ENCODE data around the gene CPSF2.

The CPSF2 gene

GRCh38 chr14:92121670-92122350 is at the start of gene CPSF2, which contains the start of gene NDUFB1:
Gene CPSF2 (plus strand): TSS chr14:92121969. CDS start chr14:92130985, 9,016 bp downstream.
Gene NDUFB1 (minus strand): TSS chr14:92121706. CDS start chr14:92117637, 4,069 bp downstream.
- 0 out of 2 replicates have a peak, but pooled peaks have one; percentile 15 for TF ChIP-seq TCF12 (IDR thresholded peaks at IDR 0.05; ENCODE audit: low read depth)
- TF ChIP-seq EP300 (IDR thresholded peaks at IDR 0.05; ENCODE audit: borderline replicate concordance), result peak; percentile 51; the same call in 1 of the 2 replicates
- TF ChIP-seq FOXM1 (IDR thresholded peaks at IDR 0.05; ENCODE audit: borderline replicate concordance, low read depth), result no peak
- no peak for TF ChIP-seq CEBPB (IDR thresholded peaks at IDR 0.05)
- TF ChIP-seq NFIC (IDR thresholded peaks at IDR 0.05), result no peak; the same call in 1 of the 2 replicates
- no peak; the same call in 1 of the 2 replicates for TF ChIP-seq CREB1 (IDR thresholded peaks at IDR 0.05; ENCODE audit: low read depth)
- peak; percentile 40 for TF ChIP-seq MAX (IDR thresholded peaks at IDR 0.05)
- TF ChIP-seq YY1 (IDR thresholded peaks at IDR 0.05; ENCODE audit: low read depth), result peak; percentile 97
- TF ChIP-seq RAD21 (IDR thresholded peaks at IDR 0.05; ENCODE audit: low read depth), result no peak
- TF ChIP-seq, protein P1, sequence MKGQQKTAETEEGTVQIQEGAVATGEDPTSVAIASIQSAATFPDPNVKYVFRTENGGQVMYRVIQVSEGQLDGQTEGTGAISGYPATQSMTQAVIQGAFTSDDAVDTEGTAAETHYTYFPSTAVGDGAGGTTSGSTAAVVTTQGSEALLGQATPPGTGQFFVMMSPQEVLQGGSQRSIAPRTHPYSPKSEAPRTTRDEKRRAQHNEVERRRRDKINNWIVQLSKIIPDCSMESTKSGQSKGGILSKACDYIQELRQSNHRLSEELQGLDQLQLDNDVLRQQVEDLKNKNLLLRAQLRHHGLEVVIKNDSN (IDR thresholded peaks at IDR 0.05), result no peak
- TF ChIP-seq TEAD4 (IDR thresholded peaks at IDR 0.05), result no peak
- TF ChIP-seq REST (IDR thresholded peaks at IDR 0.05; ENCODE audit: low read depth), result no peak
- no peak; the same call in 1 of the 2 replicates for TF ChIP-seq ZBTB7A (IDR thresholded peaks at IDR 0.05; ENCODE audit: low read depth)
- no peak for TF ChIP-seq EGR1 (IDR thresholded peaks at IDR 0.05)
- TF ChIP-seq TAF1 (IDR thresholded peaks at IDR 0.05; ENCODE audit: low read depth), result peak; percentile 100

- TF ChIP-seq CREB1 (IDR thresholded peaks at IDR 0.05; ENCODE audit: low read depth), result no peak
- TF ChIP-seq RAD21 (IDR thresholded peaks at IDR 0.05; ENCODE audit: low read depth), result no peak
- TF ChIP-seq MAX (IDR thresholded peaks at IDR 0.05), result no peak
- TF ChIP-seq, protein P1 (IDR thresholded peaks at IDR 0.05), result no peak
- no peak for TF ChIP-seq TEAD4 (IDR thresholded peaks at IDR 0.05)
- no peak for TF ChIP-seq FOXM1 (IDR thresholded peaks at IDR 0.05; ENCODE audit: borderline replicate concordance, low read depth)
- no peak for TF ChIP-seq REST (IDR thresholded peaks at IDR 0.05; ENCODE audit: low read depth)
- no peak for TF ChIP-seq NFIC (IDR thresholded peaks at IDR 0.05)
- TF ChIP-seq EGR1 (IDR thresholded peaks at IDR 0.05), result no peak
Observed at GRCh38 chr14:92074555-92074954, 47.2 kb upstream of the CPSF2 start.

DNA sequence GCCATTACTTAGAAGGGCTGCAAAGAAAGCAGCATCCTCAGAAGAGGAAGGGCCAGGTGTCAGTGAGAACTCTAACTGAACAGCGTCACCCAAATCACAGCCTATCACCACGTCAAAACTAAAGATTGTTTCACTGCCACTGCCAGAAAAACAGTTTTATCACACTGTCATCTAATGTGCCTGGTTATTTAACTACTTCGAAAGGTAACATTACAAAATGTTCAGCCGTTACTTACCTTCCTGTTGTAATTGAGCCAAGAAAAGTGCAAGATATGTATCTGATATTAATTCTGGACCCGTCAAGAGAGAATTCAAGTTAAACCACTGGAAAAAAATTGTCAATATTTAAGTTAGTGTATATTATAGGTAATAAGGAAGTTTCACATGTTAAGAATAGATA is 33.3 kb upstream of the CPSF2 start:
- TF ChIP-seq REST (IDR thresholded peaks at IDR 0.05; ENCODE audit: low read depth), result no peak
- TF ChIP-seq ZBTB7A (IDR thresholded peaks at IDR 0.05; ENCODE audit: low read depth), result no peak
- TF ChIP-seq YY1 (IDR thresholded peaks at IDR 0.05; ENCODE audit: low read depth), result no peak
- TF ChIP-seq, protein P1 (IDR thresholded peaks at IDR 0.05), result no peak
- TF ChIP-seq FOXM1 (IDR thresholded peaks at IDR 0.05; ENCODE audit: borderline replicate concordance, low read depth), result no peak

DNA sequence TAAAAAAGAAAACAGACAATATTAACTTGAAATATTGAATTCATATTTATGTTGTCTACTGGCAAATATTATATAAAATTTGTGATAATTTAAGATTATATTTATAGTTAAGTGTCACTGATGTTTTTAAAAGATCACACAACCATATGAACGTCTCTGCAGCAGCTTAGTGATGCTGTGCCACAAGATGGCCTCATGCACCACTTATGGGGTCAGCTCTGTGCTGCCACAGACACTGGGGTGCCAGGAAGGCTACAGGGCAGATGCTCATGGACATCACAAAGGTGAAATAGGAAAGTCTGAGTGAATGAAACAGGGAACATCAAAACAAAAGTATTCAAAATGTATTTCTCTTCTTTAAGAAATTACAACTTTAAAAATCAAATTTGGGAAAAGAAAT is 28.4 kb upstream of the CPSF2 start:
- TF ChIP-seq TAF1 (IDR thresholded peaks at IDR 0.05; ENCODE audit: low read depth), result no peak
- TF ChIP-seq TEAD4 (IDR thresholded peaks at IDR 0.05), result no peak
- TF ChIP-seq, protein P1 (IDR thresholded peaks at IDR 0.05), result no peak
- TF ChIP-seq ZBTB7A (IDR thresholded peaks at IDR 0.05; ENCODE audit: low read depth), result no peak
- no peak for TF ChIP-seq CEBPB (IDR thresholded peaks at IDR 0.05)
- TF ChIP-seq YY1 (IDR thresholded peaks at IDR 0.05; ENCODE audit: low read depth), result no peak
- TF ChIP-seq NFIC (IDR thresholded peaks at IDR 0.05), result no peak
- no peak for TF ChIP-seq TCF12 (IDR thresholded peaks at IDR 0.05; ENCODE audit: low read depth)
- no peak for TF ChIP-seq RAD21 (IDR thresholded peaks at IDR 0.05; ENCODE audit: low read depth)
- no peak for TF ChIP-seq FOXM1 (IDR thresholded peaks at IDR 0.05; ENCODE audit: borderline replicate concordance, low read depth)
- TF ChIP-seq EGR1 (IDR thresholded peaks at IDR 0.05), result no peak
